NCI-H187 treated with DMSO at 0.1 percent for 48 hours (cell line): Measurements from ENCODE around the gene CCDC27.

Source experiments
- DNase-seq: peaks from one replicate; lab custom pipeline; 2025; lab: John Stamatoyannopoulos, UW

The CCDC27 gene

DNA sequence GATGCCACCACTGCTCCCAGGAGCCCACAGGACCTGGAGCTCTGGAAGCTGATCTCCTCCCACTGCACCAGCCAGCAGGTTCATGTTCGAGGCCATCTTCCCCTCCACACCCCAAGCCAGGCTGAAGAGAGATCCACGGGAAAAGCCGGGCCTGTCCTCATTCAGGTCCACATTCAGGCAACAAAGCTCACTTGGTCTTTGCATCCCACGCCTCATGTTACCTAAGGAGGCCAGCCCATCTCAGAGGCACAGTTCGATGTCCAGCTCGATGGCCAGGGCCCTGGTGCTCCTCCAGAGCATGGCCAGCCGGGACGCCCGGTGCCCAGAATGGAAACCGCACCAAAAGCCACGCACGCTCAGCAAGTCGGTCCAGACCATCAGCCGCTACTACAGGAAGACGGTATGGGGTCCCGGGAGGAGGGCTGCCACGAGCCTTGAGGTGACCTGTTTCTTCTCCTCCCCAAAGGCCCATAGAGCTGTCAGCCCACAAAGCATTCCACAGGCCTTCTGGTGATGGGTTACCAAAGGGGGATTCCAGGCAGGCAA, at the start of gene CCDC27:
Gene CCDC27, plus strand, starts transcription at position 51 of the 546 bp plus-strand sequence. Its CDS starts 32 bp downstream, at position 83.
- DNase-seq, result no peak

GRCh38 chr1:3702528-3702927, 49.7 kb upstream of the CCDC27 start:
- DNase-seq, result no peak

GRCh38 chr1:3702990-3703728, 49.1 kb upstream of the CCDC27 start:
- DNase-seq, result no peak

GRCh38 chr1:3703786-3704371, 48.4 kb upstream of the CCDC27 start:
- no peak for DNase-seq

DNA sequence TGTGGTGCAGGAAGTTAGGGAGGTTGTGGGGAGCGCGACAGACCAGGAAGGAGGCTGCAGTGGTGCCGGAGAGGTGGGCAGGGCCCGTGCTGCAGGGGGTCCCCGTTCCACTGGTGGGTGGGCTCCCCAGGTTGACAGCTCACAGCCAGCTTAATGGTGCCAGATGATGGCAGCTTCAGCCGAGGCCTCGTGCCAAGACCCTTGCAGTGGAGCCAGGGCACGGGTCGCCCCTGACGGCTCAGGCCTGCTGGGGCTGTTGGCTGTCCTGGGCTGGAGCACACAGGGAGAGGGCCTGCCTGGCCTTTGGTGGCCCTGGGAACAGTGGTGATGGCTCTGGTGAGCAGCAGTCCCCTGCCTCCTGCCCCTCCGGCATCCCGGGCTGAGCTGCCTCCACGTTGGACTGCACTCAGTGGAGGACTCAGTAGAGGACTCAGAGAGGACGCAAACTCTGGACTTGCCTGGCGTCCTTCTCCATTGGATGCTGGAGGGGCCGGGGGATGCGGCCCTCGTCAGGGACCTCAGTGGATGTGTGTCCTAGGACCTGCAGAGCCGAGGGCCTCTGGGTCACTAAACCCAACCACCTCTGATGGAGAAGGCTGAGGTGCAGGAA, 46.8 kb upstream of the CCDC27 start:
- no peak for DNase-seq

- DNase-seq, result no peak
Measured at GRCh38 chr1:3706651-3707297, 45.5 kb upstream of the CCDC27 start.

DNA sequence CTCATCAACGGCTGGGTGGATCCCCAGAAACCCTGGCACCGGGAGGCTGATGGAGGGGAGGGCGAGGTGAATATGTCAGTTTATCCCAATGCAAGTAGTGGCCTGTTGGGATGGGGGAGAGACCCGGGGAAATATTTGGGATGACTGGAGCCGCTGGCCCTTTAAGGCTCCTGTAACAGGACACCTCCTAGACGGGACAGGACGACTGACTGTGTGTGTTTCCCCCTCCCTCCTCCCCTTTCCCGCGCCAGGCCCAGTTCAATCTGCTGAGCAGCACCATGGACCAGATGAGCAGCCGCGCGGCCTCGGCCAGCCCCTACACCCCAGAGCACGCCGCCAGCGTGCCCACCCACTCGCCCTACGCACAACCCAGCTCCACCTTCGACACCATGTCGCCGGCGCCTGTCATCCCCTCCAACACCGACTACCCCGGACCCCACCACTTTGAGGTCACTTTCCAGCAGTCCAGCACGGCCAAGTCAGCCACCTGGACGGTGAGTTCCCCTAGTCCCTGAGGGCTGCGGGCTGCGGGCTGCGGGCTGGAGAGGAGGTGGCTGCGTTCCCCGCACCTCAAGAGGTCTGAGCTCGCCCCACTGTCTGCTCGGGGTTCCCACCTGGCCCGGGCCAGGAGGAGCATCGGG, 44.8 kb upstream of the CCDC27 start:
- DNase-seq, result no peak

- no peak for DNase-seq
Measured at GRCh38 chr1:3707939-3708328, 44.3 kb upstream of the CCDC27 start.

- no peak for DNase-seq
Measured at GRCh38 chr1:3708791-3709190, 43.5 kb upstream of the CCDC27 start.

GRCh38 chr1:3710251-3710650, 42.0 kb upstream of the CCDC27 start:
- no peak for DNase-seq

GRCh38 chr1:3711381-3711779, 40.9 kb upstream of the CCDC27 start:
- DNase-seq, result no peak

DNA sequence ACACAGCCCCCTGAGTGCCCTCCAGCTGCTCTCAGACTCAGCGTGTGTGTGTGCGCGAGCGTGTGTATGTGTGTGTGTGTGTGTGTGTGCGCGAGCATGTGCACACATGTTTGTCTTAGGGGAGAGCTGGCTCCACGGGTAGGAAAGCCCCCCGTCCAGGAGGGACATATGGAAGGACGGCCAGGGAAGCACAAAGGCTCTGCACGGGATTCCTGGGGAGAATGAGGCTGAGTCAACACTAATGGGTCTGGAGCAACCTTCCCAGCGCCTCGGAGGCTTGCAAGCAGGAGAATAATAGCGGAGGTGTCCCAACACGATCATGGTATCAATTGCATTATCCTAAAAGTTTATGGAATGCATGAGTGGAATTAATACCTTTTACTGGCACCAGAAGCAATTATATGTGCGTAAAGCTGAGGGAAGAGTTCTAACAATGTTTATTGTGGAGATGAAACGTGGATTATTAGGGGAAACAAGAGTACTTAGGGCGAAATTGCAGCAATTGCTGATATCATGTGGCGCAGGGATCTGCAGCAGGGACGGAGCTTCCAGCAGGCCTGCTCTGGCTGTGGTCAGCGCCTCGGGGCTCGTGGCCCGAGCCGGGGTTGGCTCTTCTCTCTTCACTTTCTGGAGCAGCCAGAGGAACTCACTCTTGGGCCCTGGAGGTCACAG, 40.3 kb upstream of the CCDC27 start:
- DNase-seq, result no peak

DNA sequence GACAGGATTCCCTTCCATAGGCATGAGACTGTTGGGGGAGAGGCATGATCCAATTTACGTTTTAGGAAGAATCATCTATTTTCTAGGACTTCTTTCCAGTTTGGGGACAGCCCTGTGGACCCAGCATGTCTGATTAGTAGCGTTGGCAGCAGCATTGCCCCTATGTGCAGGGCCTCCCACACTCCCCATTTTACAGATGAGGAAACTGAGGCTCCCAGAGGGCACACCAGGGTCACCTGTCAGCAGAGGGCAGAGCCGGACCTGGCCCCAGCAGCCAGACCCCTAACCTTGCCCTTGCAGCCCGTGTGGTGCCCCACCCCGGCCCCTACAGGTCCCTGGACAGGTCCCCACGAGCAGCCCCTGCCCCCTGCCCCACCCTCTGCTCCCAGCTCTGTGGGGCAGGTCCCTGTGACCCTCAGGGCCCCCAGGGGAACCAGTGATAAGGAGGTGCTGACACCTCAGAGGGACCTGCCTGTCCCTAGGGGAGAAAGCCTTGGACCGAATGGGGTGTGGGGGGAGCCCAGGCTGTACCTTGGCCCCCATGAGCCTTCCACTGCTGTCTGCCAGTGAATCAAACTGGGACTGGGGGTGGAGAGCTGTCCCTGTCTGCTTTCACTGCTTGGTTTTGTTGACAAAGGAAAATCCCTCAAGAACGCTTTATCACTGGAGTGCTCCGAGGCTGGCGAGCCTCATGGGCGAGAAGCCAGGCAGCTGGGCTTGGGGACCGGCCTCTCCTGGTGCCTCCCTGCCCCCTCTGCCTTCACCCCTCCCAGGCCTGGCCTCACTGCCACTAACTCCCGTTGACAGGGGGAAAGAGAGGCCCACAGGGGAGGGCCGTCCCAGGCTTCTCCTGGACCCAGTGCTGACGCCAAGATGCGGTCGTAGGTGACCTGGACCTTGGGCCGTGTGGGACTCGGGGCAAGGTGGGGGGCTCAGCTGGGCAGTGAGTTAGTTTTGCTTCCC, 39.4 kb upstream of the CCDC27 start:
- DNase-seq, result no peak

GRCh38 chr1:3713840-3714239, 38.4 kb upstream of the CCDC27 start:
- DNase-seq, result no peak

GRCh38 chr1:3714284-3714741, 37.9 kb upstream of the CCDC27 start:
- DNase-seq, result no peak

DNA sequence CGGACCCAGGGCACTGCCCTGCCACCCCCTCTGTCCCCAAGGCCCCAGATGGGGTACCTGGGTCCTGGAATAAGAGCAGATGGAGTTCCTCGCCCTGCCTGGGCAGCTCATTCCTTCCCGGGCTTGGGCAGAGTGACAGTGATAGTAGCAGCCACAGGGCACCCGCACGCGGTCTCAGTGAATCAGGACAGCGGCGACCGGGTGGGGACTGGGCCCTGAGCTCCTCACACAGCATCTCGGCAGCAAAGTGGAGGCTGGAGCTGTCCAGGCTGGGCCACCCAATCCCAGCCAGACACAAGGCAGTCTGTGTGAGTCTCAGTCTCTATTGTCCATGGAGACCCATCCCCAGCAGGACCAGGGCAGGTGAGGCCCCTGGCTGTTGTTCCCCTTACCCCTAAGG, 37.4 kb upstream of the CCDC27 start:
- DNase-seq, result no peak

- no peak for DNase-seq
Measured at GRCh38 chr1:3716351-3716750, 35.9 kb upstream of the CCDC27 start.

DNA sequence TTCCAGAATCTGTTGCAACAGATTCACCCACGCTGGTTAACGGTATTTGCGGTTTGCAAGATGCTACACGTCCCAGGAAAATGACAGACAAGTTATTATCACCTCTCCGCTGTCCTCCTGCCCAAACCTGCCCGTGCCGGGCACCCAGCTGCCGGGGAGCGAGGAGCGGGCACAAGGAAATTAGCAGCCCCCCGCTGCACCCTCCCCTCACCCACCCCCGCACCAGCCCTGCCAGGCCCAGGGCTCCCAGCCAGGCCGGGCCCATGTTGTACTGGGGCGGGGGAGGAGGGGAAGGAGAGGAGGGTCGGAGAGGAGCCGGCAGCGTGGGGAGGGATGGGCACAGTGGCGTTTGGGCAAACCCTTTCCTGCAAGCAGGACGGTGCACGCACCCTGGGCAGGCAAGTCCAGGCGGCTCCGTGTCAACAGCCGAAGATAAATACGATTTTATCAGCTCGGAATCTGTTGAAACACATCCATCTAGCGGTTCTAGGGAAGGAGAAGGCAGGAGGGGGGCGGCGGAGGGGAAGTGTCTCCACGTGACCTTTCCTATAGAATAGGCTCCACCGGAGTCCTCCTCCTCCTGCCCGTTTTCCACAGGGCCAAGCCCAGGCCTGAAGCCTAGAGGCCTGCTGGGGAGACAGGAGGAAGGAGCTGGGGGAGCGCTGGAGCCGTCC, 35.1 kb upstream of the CCDC27 start:
- DNase-seq, result no peak

- DNase-seq, result no peak
Measured at GRCh38 chr1:3717715-3718601, 34.3 kb upstream of the CCDC27 start.
